Ramos (cell line): Measurements from ENCODE around the gene DAP3.
"Not testable (repeated sequence)": the region's sequence is repeated elsewhere in the genome, so short reads cannot be mapped to it uniquely, and the experiment has no call there.

Experiments
- in situ Hi-C: fragments of 300-500 bp; cut with MboI; formaldehyde crosslinking; loops from one replicate; pipeline ENCODE4 v1.14.3; 2022; ENCODE audit warnings: low sequenced_read_pairs; ENCODE audit not compliant: unreplicated experiment

DAP3 gene

DNA sequence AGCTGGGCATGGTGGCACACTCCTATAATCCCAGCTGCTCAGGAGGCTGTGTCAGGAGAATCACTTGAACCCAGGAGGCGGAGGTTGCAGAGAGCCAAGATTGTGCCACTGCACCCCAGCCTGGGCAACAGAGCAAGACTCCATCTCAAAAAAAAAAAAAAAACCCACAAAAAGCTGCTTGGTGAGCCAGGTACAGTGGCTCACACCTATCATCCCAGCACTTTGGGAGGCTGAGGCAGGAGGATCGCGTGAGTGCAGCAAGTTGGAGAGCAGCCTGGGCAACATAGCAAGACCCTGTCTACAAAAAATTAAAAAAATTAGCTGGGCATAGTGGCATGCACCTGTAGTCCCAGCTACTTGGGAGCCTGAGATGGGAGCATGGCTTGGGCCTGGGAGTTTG, 26.2 kb downstream of the DAP3 start:
- in situ Hi-C loops = not testable (repeated sequence)

DNA sequence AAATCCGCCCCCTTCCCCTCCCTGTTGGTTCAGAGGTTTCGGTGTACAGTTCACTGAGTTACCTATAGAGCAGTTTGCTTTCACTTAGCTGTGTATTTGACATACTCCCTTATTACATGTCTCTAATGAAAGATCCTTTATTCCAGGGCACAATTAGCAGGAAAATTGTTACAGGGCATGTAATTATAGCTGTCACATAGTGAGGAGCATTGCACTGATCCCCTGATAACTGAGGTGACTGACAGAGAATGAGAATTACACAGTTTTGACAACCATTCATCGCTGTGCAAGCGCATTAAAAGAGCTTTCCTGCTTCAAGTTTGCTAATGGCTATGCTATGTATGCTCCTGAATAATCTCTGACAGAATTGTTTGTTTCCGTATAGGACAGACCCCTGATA, 26.9 kb downstream of the DAP3 start:
- in situ Hi-C loops = no loop called here

- in situ Hi-C loops = no loop called here
Measured at GRCh38 chr1:155717041-155717440, 28.1 kb downstream of the DAP3 start.

DNA sequence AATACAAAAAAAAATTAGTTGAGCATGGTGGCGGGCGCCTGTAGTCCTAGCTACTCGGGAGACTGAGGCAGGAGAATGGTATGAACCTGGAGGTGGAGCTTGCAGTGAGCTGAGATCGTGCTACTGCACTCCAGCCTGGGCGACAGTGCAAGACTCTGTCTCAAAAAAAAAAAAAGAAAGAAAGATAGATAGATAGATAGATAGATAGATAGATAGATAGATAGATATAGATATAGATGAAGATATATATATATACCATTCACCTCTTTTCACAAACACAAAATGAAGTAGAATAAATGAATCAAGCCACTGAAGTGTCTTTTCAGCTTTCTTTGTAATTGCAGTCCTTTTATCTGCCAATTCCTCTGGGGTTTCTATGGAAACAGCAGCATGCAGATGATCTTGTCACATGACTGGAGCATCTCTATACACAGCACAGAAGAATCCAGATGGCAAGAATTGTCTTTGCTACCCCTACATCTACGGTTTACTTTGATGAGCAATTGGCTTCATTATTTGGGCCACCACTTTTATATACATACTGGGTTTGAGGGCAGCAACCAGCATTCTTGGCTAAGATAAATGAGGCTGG, 29.7 kb downstream of the DAP3 start:
- in situ Hi-C loops = not testable (repeated sequence)

DNA sequence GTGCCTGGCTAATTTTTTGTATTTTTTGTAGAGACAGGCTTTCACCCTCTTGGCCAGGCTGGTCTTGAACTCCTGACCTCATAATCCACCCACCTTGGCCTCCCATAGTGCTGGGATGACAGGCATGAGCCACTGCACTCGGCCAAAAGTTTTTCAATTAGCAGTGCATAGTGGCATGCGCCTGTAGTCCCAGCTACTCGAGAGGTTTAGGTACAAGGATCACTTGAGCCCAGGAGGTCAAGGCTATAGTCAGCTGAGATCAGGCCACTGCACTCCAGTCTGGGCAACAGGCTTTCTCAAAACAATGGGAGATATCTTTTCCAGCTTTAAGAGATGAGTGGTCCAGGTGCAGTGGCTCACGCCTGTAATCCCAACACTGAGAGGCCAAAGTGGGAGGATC, 30.8 kb downstream of the DAP3 start:
- in situ Hi-C loops = no loop called here

DNA sequence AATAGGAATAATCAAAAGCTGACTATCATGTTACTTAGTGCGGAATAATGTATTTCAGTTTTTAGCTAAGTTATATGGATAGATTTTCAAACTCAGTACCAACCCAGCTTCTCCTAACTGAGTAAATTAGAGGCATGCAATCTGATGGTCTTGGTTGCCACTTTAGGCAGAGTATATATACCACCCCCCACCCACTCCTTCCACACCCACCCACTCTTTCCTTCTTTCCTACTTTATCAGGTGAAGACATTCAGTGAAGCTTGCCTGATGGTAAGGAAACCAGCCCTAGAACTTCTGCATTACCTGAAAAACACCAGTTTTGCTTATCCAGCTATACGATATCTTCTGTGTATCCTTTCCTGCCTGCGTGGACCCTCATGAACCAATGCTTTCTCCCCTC, 36.3 kb downstream of the DAP3 start:
- in situ Hi-C loops = no loop called here

DNA sequence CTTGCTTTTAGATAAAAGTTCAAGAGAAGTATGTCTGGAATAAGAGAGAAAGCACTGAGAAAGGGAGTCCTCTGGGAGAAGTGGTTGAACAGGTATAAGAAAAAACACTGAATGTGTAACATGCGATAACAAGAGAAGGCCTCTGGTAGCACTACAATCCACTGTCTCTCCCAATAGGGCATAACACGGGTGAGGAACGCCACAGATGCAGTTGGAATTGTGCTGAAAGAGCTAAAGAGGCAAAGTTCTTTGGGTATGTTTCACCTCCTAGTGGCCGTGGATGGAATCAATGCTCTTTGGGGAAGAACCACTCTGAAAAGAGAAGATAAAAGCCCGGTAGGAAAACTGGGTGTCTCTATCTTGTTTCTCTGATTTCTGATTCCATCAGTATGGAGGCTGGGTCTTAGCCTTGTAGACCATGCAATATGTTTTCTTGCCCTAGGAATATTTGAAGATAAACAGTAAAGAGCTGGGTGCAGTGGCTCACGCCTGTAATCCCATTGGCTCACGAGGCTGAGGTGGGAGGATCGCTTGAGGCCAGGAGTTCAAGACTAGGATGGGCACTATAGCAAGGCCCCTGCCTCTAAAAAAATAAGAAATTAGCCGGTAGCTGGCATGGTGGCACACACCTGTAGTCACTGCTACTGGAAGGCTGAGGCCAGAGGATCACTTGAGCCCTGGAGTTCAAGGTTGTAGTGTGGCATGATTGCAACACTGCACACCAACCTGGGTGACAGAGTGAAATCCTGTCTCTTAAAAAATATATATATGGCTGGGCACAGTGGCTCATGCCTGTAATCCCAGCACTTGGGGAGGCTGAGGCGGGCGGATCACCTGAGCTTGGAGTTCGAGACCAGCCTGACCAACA, 40.4 kb downstream of the DAP3 start:
- in situ Hi-C loops = no loop called here

- in situ Hi-C loops = no loop called here
Measured at GRCh38 chr1:155740995-155741394, 52.1 kb downstream of the DAP3 start.

- in situ Hi-C loops = no loop called here
Measured at GRCh38 chr1:155741908-155742307, 53.0 kb downstream of the DAP3 start.

- in situ Hi-C loops = no loop called here
Measured at GRCh38 chr1:155744711-155745283, 55.9 kb downstream of the DAP3 start.

DNA sequence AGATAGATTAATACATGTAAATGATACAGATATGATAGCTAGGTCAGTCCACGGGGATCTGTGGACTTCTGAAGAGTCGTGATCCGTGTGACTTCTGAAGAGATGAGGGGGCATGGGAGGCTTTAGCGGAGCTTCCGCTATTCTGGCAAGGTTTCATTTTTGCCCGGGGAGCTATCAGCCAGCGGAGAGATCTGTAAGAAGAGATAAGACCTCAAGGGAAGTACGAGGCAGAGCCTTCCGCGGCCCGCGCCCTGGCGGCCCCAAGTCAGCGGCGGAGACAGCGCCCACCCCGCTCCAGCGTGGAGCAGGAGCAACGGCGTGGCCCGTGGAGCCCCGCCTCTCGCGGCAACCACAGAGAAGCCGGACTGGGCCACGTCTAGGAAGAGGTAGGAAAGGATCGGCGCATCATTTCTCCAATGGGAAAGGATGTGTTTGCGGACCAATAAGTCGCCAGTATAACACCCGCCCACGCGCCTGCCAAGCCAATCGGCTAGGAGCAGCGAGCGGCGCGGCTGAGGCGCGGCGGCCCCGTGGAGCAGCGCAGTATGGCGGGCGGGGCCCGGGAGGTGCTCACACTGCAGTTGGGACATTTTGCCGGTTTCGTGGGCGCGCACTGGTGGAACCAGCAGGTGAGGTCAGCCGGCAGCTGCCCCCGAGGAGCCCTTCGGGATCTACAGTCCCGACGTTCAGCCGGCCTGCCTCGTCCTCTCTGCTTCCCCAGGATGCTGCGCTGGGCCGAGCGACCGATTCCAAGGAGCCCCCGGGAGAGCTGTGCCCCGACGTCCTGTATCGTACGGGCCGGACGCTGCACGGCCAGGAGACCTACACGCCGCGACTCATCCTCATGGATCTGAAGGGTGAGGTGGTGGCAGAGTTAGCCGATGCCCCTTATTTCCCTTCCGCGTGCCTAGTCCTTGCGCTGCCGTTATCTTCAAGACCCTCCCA, 56.7 kb downstream of the DAP3 start:
- in situ Hi-C loops = not testable (repeated sequence)

- in situ Hi-C loops = not testable (repeated sequence)
Measured at GRCh38 chr1:155747586-155747985, 58.7 kb downstream of the DAP3 start.

DNA sequence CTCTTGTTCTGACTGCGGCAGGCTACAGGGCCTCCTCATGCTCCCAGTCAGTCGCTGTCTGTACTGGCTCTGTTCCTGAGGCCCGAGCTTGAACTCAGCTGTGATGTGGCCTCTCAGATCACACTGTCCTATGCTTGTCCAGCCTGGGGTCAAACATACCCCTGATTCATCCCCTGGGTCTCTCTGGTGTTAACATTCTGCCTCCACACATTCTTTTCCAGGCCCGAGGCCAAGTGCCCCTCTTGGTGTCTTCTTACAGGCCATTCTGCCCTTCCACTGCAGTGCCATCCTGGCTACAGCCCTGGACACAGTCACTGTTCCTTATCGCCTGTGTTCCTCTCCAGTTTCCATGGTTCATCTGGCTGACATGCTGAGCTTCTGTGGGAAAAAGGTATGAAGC, 59.2 kb downstream of the DAP3 start:
- in situ Hi-C loops = not testable (repeated sequence)

DNA sequence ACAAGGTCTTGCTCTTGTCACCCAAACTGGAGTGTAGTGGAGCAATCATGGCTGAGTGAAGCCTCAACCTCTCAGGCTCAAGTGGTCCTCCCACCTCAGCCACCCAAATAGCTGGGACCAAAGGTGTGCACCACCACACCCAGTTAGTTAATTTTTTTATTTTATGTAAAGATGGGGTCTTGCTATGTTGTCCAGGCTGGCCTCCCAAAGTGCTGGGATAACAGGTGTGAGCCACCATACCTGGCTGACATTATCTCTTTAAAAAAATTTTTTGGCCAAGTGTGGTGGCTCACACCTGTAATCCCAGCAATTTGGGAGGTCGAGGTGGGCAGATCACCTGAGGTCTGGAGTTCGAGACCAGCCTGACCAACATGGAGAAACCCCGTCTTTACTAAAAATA, 70.1 kb downstream of the DAP3 start:
- in situ Hi-C loops = not testable (repeated sequence)

DNA sequence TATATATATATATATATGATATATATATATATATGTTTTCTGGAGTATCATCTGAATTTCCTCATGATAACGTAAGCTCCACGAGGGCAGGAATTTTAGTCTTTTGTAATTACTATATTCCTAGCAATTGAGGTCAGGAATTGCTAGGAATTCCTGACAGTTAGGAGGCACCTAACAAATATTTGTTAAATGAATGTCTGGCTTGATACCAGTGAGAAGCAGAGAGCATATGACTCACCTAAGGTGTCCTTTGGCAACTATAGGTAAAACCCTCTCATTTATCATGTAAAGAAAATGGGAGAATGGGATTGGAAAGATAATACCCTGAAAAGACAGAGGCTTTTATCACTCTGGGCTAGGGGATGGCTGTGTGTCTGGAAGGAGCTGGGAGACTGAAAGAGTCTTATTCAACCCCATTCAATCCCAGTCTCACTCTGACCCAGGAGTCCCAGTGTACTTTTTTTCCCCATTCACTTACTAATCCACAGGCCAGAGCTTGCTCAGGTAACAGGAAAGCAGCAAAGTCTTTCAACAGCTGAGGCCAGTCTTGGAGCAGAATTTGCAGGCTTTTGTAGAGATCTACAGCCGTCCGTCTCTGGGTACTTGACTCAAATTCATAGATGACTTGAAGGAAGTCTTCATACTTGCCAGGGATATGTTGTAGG, 71.2 kb downstream of the DAP3 start:
- in situ Hi-C loops = no loop called here

DNA sequence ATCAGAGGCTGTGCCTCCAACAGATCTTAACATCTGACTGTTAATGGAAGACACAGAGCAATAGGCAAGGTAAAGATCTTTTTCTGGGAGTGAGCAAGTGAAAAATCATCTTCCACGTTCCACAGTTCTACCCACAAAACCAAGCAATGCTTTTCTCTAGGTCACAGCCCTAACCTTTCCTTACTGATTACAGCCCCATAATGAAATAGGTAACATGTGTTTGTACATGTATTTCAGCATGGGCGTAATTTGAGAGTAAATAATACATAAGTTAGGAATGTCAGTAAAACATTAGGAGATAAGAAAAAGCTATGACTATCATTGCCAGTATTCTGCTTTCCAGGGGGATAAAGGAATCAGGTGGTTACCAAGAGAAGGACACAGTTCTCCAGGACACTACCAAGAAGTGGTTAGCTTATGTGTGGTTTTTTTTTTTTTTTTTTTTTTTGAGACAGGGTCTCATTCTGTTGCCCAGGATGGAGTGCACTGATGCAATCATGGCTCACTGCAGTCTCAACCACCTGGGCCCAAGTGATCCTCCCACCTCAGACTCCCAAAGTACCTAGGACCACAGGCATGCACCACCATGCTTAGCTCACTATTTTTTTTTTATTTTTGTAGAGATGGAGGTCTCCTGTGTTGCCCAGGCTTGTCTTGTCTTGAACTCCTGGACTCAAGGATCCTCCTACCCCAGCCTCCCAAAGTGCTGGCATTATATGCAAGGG, 72.0 kb downstream of the DAP3 start:
- in situ Hi-C loops = no loop called here

DNA sequence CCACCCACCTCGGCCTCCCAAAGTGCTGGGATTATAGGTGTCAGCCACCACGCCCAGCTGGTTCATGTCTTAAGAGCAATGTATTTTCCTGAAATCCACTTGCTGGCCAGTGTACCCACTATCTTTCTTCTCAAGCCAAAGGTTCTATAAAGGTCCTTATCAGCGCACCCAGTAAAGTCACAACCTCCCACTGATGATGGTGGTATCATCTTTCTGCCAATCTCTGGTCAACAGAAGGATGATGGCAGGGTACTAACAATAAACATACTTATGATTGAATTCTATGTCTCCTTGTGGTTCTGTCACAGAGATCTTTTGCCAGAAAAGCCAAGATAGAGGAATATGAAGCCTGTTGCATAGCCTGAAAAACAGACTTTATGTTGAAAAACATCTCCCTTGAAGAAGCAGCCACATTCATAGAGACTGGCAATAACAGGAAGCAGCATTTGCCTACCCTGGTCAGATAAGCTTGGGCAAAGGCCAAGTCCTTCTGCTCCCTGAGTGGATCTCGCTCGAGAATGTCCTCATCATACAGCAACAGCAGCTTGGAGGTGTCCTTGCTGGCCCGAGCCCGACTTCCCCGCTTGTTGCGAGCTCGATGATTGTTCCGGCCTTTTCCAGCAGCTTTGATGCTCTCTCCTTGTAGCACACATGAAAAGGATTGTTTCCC, 73.0 kb downstream of the DAP3 start:
- in situ Hi-C loops = no loop called here

GRCh38 chr1:155763090-155763815, 74.4 kb downstream of the DAP3 start:
- in situ Hi-C loops = not testable (repeated sequence)
